ENCODE results near the gene RANGAP1. TPM values are rescaled to one million over a fixed set of nuclear protein-coding genes. Genes with fewer than 3 reads are reported as not detected.

Gene RANGAP1
- total RNA-seq, 6 donors from 2014 or later: 27.0 to 60.8 (median 52.4) TPM

DNA sequence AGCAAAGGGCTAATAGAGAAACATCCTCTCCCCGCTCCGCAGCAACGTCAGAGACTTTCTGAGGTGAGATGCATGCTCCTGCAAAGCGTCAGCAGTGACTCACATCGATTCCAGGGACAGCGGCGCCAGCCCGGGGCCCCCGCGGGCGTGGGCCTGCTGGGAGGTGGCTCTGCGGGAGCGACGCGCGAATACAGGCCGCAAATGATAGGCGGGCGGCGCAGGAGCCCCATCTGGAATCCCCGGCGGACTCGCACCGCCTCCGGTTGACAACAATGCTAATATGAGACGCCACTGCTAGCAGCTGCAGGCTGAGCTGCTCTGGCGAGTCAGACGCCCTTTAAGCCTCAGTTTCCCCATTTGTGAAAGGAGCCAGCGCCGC, 557 bp downstream of the RANGAP1 start:
- peaks cover 5 to 34% (median 12%) of the 10 kb centered on the region in 4 donors for H3K36me3 ChIP-seq
- H3K27ac ChIP-seq: peak overlapping the region; percentile 77 to 93 (median 83)
- H3K27me3 ChIP-seq: no peaks in the 10 kb centered on the region
- H3K4me3 ChIP-seq: peak overlapping the region; percentile 76 to 96 (median 90)
- peak in 1 of 4 donors; percentile 7 for TF ChIP-seq EP300 (IDR thresholded peaks at IDR 0.05)
- TF ChIP-seq POLR2AphosphoS5 (IDR thresholded peaks at IDR 0.05): peak in 1 of 2 donors; percentile 36
- TF ChIP-seq, protein P1, sequence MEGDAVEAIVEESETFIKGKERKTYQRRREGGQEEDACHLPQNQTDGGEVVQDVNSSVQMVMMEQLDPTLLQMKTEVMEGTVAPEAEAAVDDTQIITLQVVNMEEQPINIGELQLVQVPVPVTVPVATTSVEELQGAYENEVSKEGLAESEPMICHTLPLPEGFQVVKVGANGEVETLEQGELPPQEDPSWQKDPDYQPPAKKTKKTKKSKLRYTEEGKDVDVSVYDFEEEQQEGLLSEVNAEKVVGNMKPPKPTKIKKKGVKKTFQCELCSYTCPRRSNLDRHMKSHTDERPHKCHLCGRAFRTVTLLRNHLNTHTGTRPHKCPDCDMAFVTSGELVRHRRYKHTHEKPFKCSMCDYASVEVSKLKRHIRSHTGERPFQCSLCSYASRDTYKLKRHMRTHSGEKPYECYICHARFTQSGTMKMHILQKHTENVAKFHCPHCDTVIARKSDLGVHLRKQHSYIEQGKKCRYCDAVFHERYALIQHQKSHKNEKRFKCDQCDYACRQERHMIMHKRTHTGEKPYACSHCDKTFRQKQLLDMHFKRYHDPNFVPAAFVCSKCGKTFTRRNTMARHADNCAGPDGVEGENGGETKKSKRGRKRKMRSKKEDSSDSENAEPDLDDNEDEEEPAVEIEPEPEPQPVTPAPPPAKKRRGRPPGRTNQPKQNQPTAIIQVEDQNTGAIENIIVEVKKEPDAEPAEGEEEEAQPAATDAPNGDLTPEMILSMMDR (IDR thresholded peaks at IDR 0.05): no peak
- TF ChIP-seq POLR2A (IDR thresholded peaks at IDR 0.05): no peak
- peaks cover 29 to 45% (median 40%) of the 10 kb centered on the region in 4 donors for H3K4me1 ChIP-seq
- DNase-seq: peak; percentile 62 to 90
- WGBS, 2 donors: 1 to 6% methylated on average over 5 to 18 of the region's 30 CpGs
- no peaks in the 10 kb centered on the region for H3K9me3 ChIP-seq
- ATAC-seq (ENCODE audit: low FRiP score in 2 of 2): peak; percentile 51 to 67

DNA sequence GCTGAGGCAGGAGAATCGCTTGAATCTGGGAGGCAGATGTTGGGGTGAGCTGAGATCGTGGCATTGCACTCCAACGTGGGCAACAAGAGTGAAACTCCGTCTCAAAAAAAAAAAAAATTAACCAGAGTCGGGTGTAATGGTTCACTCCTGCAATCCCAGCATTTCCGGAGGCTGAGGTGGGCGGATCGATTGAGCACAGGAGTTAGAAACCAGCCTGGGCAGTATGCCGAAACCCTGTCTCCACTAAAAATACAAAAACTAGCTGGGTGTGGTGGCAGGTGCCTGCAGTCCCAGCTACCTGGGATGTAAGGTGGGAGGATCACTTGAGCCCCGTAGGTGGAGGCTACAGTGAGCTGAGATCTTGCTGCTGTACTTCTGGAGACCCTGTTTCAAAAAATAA, 1.5 kb downstream of the RANGAP1 start:
- peaks cover 10 to 43% (median 22%) of the 10 kb centered on the region in 4 donors for H3K36me3 ChIP-seq

DNA sequence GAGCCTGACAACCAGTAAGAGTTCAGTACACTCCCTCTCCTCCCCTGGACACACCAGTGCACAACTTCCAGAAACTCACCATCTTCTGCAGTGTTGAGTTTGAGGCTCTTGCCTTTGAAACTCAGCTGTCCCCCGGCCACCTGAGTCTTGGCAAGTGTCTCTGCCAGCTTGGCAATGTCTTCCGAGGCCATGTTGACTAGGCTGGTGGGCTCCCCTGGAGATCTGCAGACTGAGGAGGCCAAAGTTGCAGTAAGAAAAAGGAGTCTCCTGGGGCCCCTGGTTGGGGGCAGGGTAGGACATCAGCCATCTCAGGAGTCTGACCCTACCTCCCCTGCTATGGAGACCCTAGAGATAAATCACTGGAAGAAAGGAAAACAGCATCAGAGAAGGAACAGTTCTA, 5.1 kb downstream of the RANGAP1 start:
- H3K9me3 ChIP-seq: no peaks in the 10 kb centered on the region
- H3K36me3 ChIP-seq: peaks cover 14 to 72% (median 38%) of the 10 kb centered on the region in 4 donors
- H3K4me3 ChIP-seq: no peak overlapping the region
- no peak overlapping the region for H3K27ac ChIP-seq
- DNase-seq (no peak), ATAC-seq (ENCODE audit: low FRiP score in 2 of 2) (no peak)
- TF ChIP-seq, protein P1 (IDR thresholded peaks at IDR 0.05): no peak
- TF ChIP-seq POLR2AphosphoS5 (IDR thresholded peaks at IDR 0.05) (no peak), EP300 (IDR thresholded peaks at IDR 0.05) (no peak), POLR2A (IDR thresholded peaks at IDR 0.05) (no peak)
- H3K4me1 ChIP-seq: peaks cover 8 to 14% (median 10%) of the 10 kb centered on the region in 4 donors
- no peaks in the 10 kb centered on the region for H3K27me3 ChIP-seq
- WGBS, 2 donors: 96 to 100% methylated on average over 1 to 2 of the region's 2 CpGs

More for the DNA sequence above, 1.5 kb downstream of the RANGAP1 start:
- H3K4me1 ChIP-seq: peaks cover 29 to 41% (median 36%) of the 10 kb centered on the region in 4 donors
- no peak for DNase-seq
- TF ChIP-seq POLR2AphosphoS5 (IDR thresholded peaks at IDR 0.05) (no peak), POLR2A (IDR thresholded peaks at IDR 0.05) (no peak), EP300 (IDR thresholded peaks at IDR 0.05) (no peak)
- TF ChIP-seq, protein P1 (IDR thresholded peaks at IDR 0.05): no peak
- H3K9me3 ChIP-seq: no peaks in the 10 kb centered on the region
- WGBS, 2 donors: 88 to 95% methylated on average over 10 of the region's 10 CpGs
- no peak for ATAC-seq (ENCODE audit: low FRiP score in 2 of 2)
- no peaks in the 10 kb centered on the region for H3K27me3 ChIP-seq
- no peak overlapping the region for H3K4me3 ChIP-seq
- peak overlapping the region in 1 of 4 donors; percentile 82 for H3K27ac ChIP-seq

DNA sequence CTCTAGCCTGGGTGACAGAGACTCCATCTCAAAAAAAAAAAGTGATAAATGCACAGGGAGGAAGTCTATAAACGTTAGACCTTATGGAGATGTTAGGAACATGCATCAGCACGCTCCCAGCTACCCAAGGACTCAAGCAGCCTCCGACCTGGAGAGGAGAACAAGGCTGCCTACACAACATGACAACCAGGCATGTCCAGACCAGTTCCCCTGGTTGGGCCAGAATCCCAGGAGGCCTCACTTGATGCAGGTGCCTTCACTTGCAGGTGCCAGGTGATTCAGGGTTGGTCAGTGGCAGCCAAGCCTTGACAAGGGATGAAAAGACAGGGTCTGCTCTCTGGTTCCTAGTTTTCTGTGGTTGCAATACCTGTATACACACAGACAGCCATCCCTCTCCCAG, 5.9 kb downstream of the RANGAP1 start:
- Histone ChIP-seq H3K27me3 (no peaks in the 10 kb centered on the region), H3K4me3 (no peak overlapping the region), H3K36me3 (peaks cover 14 to 80% (median 39%) of the 10 kb centered on the region in 4 donors), H3K27ac (no peak overlapping the region), H3K9me3 (no peaks in the 10 kb centered on the region), H3K4me1 (peaks cover 5 to 9% (median 5%) of the 10 kb centered on the region in 4 donors)
- no peak for DNase-seq
- WGBS, 2 donors: 76 to 78% methylated on average over 3 of the region's 3 CpGs
- no peak for ATAC-seq (ENCODE audit: low FRiP score in 2 of 2)
- TF ChIP-seq POLR2A (IDR thresholded peaks at IDR 0.05): no peak
- TF ChIP-seq, protein P1 (IDR thresholded peaks at IDR 0.05): no peak
- no peak for TF ChIP-seq POLR2AphosphoS5 (IDR thresholded peaks at IDR 0.05)
- no peak for TF ChIP-seq EP300 (IDR thresholded peaks at IDR 0.05)

DNA sequence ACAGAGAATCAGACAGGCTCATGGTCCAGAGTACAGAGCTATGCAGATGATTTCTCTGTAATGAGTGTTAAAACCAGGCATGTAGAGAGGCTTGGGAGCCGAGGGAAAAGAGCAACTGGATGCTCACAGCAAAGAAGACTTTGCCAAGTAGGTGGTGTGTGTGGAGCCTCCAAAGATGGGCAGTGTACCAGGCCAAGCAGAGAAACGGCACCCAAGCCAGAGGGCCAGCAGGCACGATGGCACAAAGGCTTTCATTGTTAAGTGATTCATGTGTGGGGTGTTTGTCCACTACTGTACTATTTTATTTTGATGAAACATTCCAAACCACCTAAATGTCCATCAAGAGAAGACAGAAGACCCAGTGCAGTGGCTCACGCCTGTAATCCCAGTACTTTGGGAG, 11.1 kb downstream of the RANGAP1 start:
- WGBS, 2 donors: 94% methylated on average over 4 of the region's 4 CpGs

More for the DNA sequence above, 11.1 kb downstream of the RANGAP1 start:
- Histone ChIP-seq H3K4me3 (no peak overlapping the region), H3K27me3 (no peaks in the 10 kb centered on the region), H3K27ac (no peak overlapping the region), H3K36me3 (peaks cover 8 to 91% (median 65%) of the 10 kb centered on the region in 4 donors), H3K4me1 (no peaks in the 10 kb centered on the region), H3K9me3 (no peaks in the 10 kb centered on the region)
- ATAC-seq (ENCODE audit: low FRiP score in 2 of 2): no peak
- TF ChIP-seq EP300 (IDR thresholded peaks at IDR 0.05): no peak
- TF ChIP-seq, protein P1 (IDR thresholded peaks at IDR 0.05): no peak
- no peak for TF ChIP-seq POLR2AphosphoS5 (IDR thresholded peaks at IDR 0.05)
- TF ChIP-seq POLR2A (IDR thresholded peaks at IDR 0.05): no peak
- DNase-seq: no peak
